HCT116 (cell line): Measurements from ENCODE around the gene ZSCAN26. TPM values are rescaled to one million over a fixed set of nuclear protein-coding genes. Genes with fewer than 3 reads are reported as not detected.

ENCODE experiments used
- ATAC-seq: fragments of 200-7000 bp; cut with Tn5 transposase; 2 replicates; pipeline ENCODE4 v1.9.1; 2020; ENCODE audit warnings: mild to moderate bottlenecking, moderate library complexity
- BruUV-seq: library from RNA; stranded (reverse); fragments of 400-500 nt; replicated peaks from 2 replicates; lab custom pipeline; 2021; lab: Mats Ljungman, UMichigan
- CTCF ChIA-PET: fragments of 300-600 bp; sonication (Branson Sonifier 250); formaldehyde crosslinking; loops from one replicate; lab custom pipeline; 2021; ENCODE audit warnings: antibody characterized with exemption; lab: Charles Lee
- POLR2A ChIA-PET: fragments of 300-600, 350-600 bp; sonication (Branson Sonifier 250); formaldehyde crosslinking; loops from one replicate; lab custom pipeline; 2021; ENCODE audit warnings: antibody characterized with exemption; lab: Charles Lee
- RAD21 ChIA-PET, 2 experiments: fragments of 300-600 bp; sonication (Branson Sonifier 250); formaldehyde crosslinking; loops; one replicate each; lab custom pipeline; 2023; ENCODE audit warnings: low total read pairs in 2 of 2; ENCODE audit not compliant: uncharacterized antibody in 2 of 2, unreplicated experiment in 2 of 2, low non-redundant PET in 1 of 2; lab: Charles Lee
- DNase-seq: peaks from one replicate; pipeline ENCODE4 v3.0.0-alpha.2; 2010; ENCODE audit warnings: low read depth, low spot score
- H2AFZ ChIP-seq: fragments of 200-600 bp; shearing (Covaris generic), sonication (generic); 2 replicates; pipeline ENCODE4 v1.6.1; 2017; ENCODE audit warnings: low read depth, mixed run types, mixed read lengths, antibody characterized with exemption, low read length; ENCODE audit not compliant: poor library complexity, severe bottlenecking
- H3K27ac ChIP-seq: 2 replicates; pipeline ENCODE4 v1.5.1; 2012; ENCODE audit warnings: low read depth, low read length
- H3K27me3 ChIP-seq: fragments of 200-600 bp; sonication (generic); 2 replicates; pipeline ENCODE4 v1.6.1; 2016; ENCODE audit warnings: mixed run types, low read length, mixed read lengths; ENCODE audit not compliant: insufficient read depth
- H3K36me3 ChIP-seq, 2 experiments: fragments of 200-500 bp in 1 of 2; fragments of 200-600 bp in 1 of 2; sonication (Bioruptor generic) in 1 of 2; sonication (generic) in 1 of 2; 2 replicates each; pipeline versions ENCODE4 v1.5.1 to v1.6.1; 2014 to 2016; ENCODE audit warnings: low read length in 2 of 2, inconsistent platforms in 1 of 2, mixed read lengths in 1 of 2, mixed run types in 1 of 2; ENCODE audit not compliant: insufficient read depth in 2 of 2, control insufficient read depth in 1 of 2
- H3K4me1 ChIP-seq, 2 experiments: fragments of 200-600 bp in 1 of 2; sonication (generic) in 1 of 2; 2 replicates each; pipeline versions ENCODE4 v1.5.1 to v1.6.1; 2012 to 2017; ENCODE audit warnings: low read length in 2 of 2, inconsistent platforms in 1 of 2, mild to moderate bottlenecking in 1 of 2, mixed read lengths in 1 of 2, mixed run types in 1 of 2, moderate library complexity in 1 of 2; ENCODE audit not compliant: insufficient read depth in 2 of 2, control insufficient read depth in 1 of 2
- H3K4me2 ChIP-seq: fragments of 200-600 bp; sonication (generic); 2 replicates; pipeline ENCODE4 v1.6.1; 2017; ENCODE audit warnings: mixed run types, low read length, mixed read lengths
- H3K4me3 ChIP-seq, 2 experiments: fragments of 200-600 bp in 1 of 2; sonication (generic) in 1 of 2; replicated peaks in 1 of 2; 2 replicates each; pipeline ENCODE4 v1.5.1; 2011 to 2016; ENCODE audit warnings: low read length in 2 of 2, control low read depth in 1 of 2, low read depth in 1 of 2, mild to moderate bottlenecking in 1 of 2, mixed read lengths in 1 of 2, mixed run types in 1 of 2
- H3K79me2 ChIP-seq: fragments of 200-600 bp; sonication (generic); 2 replicates; pipeline ENCODE4 v1.6.1; 2017; ENCODE audit warnings: mild to moderate bottlenecking, mixed run types, low read length, moderate library complexity, mixed read lengths; ENCODE audit not compliant: insufficient read depth
- H3K9ac ChIP-seq: fragments of 200-600 bp; sonication (generic); 2 replicates; pipeline ENCODE4 v1.6.1; 2016; ENCODE audit warnings: low read length, mixed read lengths
- H3K9me2 ChIP-seq: fragments of 200-600 bp; sonication (generic), shearing (Covaris generic); 2 replicates; pipeline ENCODE4 v1.6.1; 2017; ENCODE audit warnings: mixed run types, mild to moderate bottlenecking, moderate library complexity; ENCODE audit not compliant: insufficient read depth
- H3K9me3 ChIP-seq, 2 experiments: fragments of 200-500 bp in 1 of 2; fragments of 200-600 bp in 1 of 2; sonication (Bioruptor generic) in 1 of 2; sonication (generic) in 1 of 2; 2 replicates each; pipeline ENCODE4 v1.6.1; 2014 to 2017; ENCODE audit warnings: low read length in 2 of 2, mixed read lengths in 2 of 2, inconsistent platforms in 1 of 2, low read depth in 1 of 2, mild to moderate bottlenecking in 1 of 2, mixed run types in 1 of 2, moderate library complexity in 1 of 2; ENCODE audit not compliant: control insufficient read depth in 1 of 2, insufficient read depth in 1 of 2
- H4K20me1 ChIP-seq: fragments of 200-600 bp; sonication (generic), shearing (Covaris generic); 2 replicates; pipeline ENCODE4 v1.6.1; 2017; ENCODE audit warnings: mixed run types, mild to moderate bottlenecking, moderate library complexity; ENCODE audit not compliant: insufficient read depth
- CBX3 ChIP-seq: IDR thresholded peaks from 2 replicates; pipeline ENCODE4 v1.6.1; 2012; ENCODE audit warnings: low read depth
- CEBPB ChIP-seq: IDR thresholded peaks from 2 replicates; pipeline ENCODE4 v1.6.1; 2012; ENCODE audit warnings: low read depth
- EGR1 ChIP-seq: IDR thresholded peaks from 2 replicates; pipeline ENCODE4 v1.6.1; 2012; ENCODE audit warnings: low read depth
- EZH2 ChIP-seq: fragments of 200-600 bp; sonication (generic); IDR thresholded peaks from 2 replicates; pipeline ENCODE4 v1.6.1; 2017; ENCODE audit warnings: antibody characterized with exemption, mixed run types
- FOSL1 ChIP-seq: IDR thresholded peaks from 2 replicates; pipeline ENCODE4 v1.6.1; 2012; ENCODE audit warnings: low read depth
- JUND ChIP-seq: IDR thresholded peaks from 2 replicates; pipeline ENCODE4 v1.6.1; 2012
- MAX ChIP-seq: IDR thresholded peaks from 2 replicates; pipeline ENCODE4 v1.6.1; 2012
- POLR2A ChIP-seq: IDR thresholded peaks from 2 replicates; pipeline ENCODE4 v1.7.0; 2011; ENCODE audit warnings: borderline replicate concordance; ENCODE audit not compliant: insufficient read depth, insufficient read length; ENCODE audit errors: extremely low read depth
- POLR2AphosphoS5 ChIP-seq: IDR thresholded peaks from 2 replicates; pipeline ENCODE4 v1.6.1; 2011; ENCODE audit warnings: mild to moderate bottlenecking, low read depth, low read length, moderate library complexity
- RAD21 ChIP-seq: IDR thresholded peaks from 2 replicates; pipeline ENCODE4 v1.6.1; 2012; ENCODE audit warnings: low read depth, mild to moderate bottlenecking
- REST ChIP-seq: IDR thresholded peaks from 2 replicates; pipeline ENCODE4 v1.6.1; 2012; ENCODE audit warnings: low read depth
- SIN3A ChIP-seq: IDR thresholded peaks from 2 replicates; pipeline ENCODE4 v1.6.1; 2012; ENCODE audit warnings: low read depth
- SP1 ChIP-seq: IDR thresholded peaks from 2 replicates; pipeline ENCODE4 v1.6.1; 2012; ENCODE audit warnings: low read depth
- SRF ChIP-seq: IDR thresholded peaks from 2 replicates; pipeline ENCODE4 v1.6.1; 2012; ENCODE audit warnings: low read depth
- TCF7L2 ChIP-seq: IDR thresholded peaks from 2 replicates; pipeline ENCODE4 v1.7.0; 2011; ENCODE audit warnings: borderline replicate concordance, inconsistent platforms; ENCODE audit not compliant: insufficient read depth, insufficient read length; ENCODE audit errors: extremely low read depth
- YY1 ChIP-seq: IDR thresholded peaks from 2 replicates; pipeline ENCODE4 v1.6.1; 2011; ENCODE audit warnings: low read length, low read depth, moderate library complexity, mild to moderate bottlenecking; ENCODE audit not compliant: insufficient replicate concordance; ENCODE audit errors: extremely low read depth
- ZBTB33 ChIP-seq: IDR thresholded peaks from 2 replicates; pipeline ENCODE4 v1.6.1; 2011; ENCODE audit warnings: mild to moderate bottlenecking, low read length, moderate library complexity; ENCODE audit not compliant: insufficient replicate concordance; ENCODE audit errors: extremely low read depth
- ZFX ChIP-seq: fragments of 450-650 bp; IDR thresholded peaks from 2 replicates; pipeline ENCODE4 v1.6.1; 2017
- ZNF274 ChIP-seq: fragments of 200-500 bp; sonication (Bioruptor generic); IDR thresholded peaks from 2 replicates; pipeline ENCODE4 v1.6.1; 2014; ENCODE audit warnings: mild to moderate bottlenecking, low read depth, low read length, inconsistent platforms
- intact Hi-C: fragments of 100-400 bp; cut with micrococcal nuclease; formaldehyde crosslinking; loops from 2 replicates; pipeline ENCODE4 v1.10.0; 2022
- total RNA-seq: library from RNA; stranded (reverse); gene quantifications from one replicate; pipeline ENCODE4 v1.2.1, GENCODE V29; 2021; ENCODE audit not compliant: unreplicated experiment

ZSCAN26 gene
- total RNA-seq, 1 experiment from 2014 or later, result 10.3 TPM

DNA sequence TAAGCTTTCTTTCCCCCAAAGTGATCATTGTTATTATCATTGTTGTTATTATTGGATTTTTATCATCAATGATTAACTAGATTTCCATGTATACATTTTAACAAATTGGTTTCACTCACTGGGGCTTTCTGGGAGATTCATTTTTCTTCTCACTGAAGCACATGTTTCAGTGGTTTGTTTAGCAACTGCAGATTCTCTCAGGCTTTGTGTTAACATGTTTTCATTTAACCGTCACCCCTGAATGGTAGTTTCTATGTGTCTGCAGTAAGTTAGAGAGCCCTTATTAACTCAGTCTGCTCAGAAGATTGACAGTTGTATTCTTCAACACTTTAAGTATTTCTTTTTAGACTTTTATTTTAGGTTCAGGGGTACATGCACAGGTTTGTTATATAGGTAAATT, 27.3 kb upstream of the ZSCAN26 start:
- no peak overlapping the region for H2AFZ ChIP-seq
- H3K27ac ChIP-seq, result no peak overlapping the region
- H3K4me1 ChIP-seq, result no peaks in the 10 kb centered on the region
- H4K20me1 ChIP-seq, result no peaks in the 10 kb centered on the region
- intact Hi-C loops, result no loop called here
- CTCF ChIA-PET, result no interaction called here
- DNase-seq, result no peak
- no peak for TF ChIP-seq ZBTB33
- TF ChIP-seq FOSL1, result no peak
- no peak for TF ChIP-seq TCF7L2
- no peak for TF ChIP-seq RAD21
- TF ChIP-seq ZNF274, result no peak
- TF ChIP-seq JUND, result no peak
- no peak for TF ChIP-seq POLR2AphosphoS5
- TF ChIP-seq SRF, result no peak
- no peak for TF ChIP-seq MAX
- TF ChIP-seq YY1, result no peak
- TF ChIP-seq EZH2, result no peak
- no peak for TF ChIP-seq POLR2A
- TF ChIP-seq ZFX, result no peak
- no peak for TF ChIP-seq SIN3A
- TF ChIP-seq CEBPB, result no peak
- no peak for TF ChIP-seq CBX3
- TF ChIP-seq SP1, result no peak
- no peak for TF ChIP-seq EGR1
- no peak for TF ChIP-seq REST
- TF ChIP-seq, all 23 proteins: peak for 0
- Histone ChIP-seq H3K9me3 (peaks cover 0 to 4% of the 10 kb centered on the region in 2 experiments; a peak in 1 of 4 replicates), H3K9me2 (no peaks in the 10 kb centered on the region), H3K36me3 (peaks cover 3 to 4% of the 10 kb centered on the region in 2 experiments; a peak in 1 of 4 replicates), H3K4me2 (no peak overlapping the region), H3K4me3 (no peak overlapping the region), H3K79me2 (no peaks in the 10 kb centered on the region), H3K9ac (no peak overlapping the region), H3K27me3 (no peaks in the 10 kb centered on the region)
- BruUV-seq, result no TSS peak
- ATAC-seq, result no peak
- ChIA-PET POLR2A (no interaction called here), RAD21 (no interaction called here)
